Measurements from ENCODE around the gene UBAC1.
"Not testable (repeated sequence)": the region's sequence is repeated elsewhere in the genome, so short reads cannot be mapped to it uniquely, and the experiment has no call there.

Gene UBAC1

GRCh38 chr9:135914921-135915320 is 46.3 kb downstream of the UBAC1 start:
- Histone ChIP-seq H2BK5ac (ENCODE audit: low read depth, low read length, poor library complexity, severe bottlenecking) (no peak overlapping the region), H3K9ac (ENCODE audit: low read length) (no peak overlapping the region), H3K79me1 (replicated peaks; ENCODE audit: low read length, poor library complexity, severe bottlenecking) (peaks cover 31% of the 10 kb centered on the region), H3K4me2 (ENCODE audit: low read length, poor library complexity, severe bottlenecking) (no peak overlapping the region), H3K36me3 (ENCODE audit: control insufficient read depth in 1 of 2, insufficient read depth in 2 of 2, low read depth in 1 of 2, low read length in 2 of 2) (peaks cover 45 to 62% of the 10 kb centered on the region in 2 experiments), H3K4me1 (ENCODE audit: control insufficient read depth, insufficient read depth, low read depth, low read length) (no peaks in the 10 kb centered on the region), H3K4me3 (ENCODE audit: insufficient read depth in 1 of 2, low read depth in 1 of 2, low read length in 2 of 2) (peak overlapping the region in 1 of 2 experiments; percentile 7), H2BK12ac (ENCODE audit: low read length in 2 of 2) (no peak overlapping the region), H2BK15ac (ENCODE audit: low read depth, poor library complexity, severe bottlenecking) (no peak overlapping the region), H3K18ac (ENCODE audit: low read depth in 1 of 2, low read length in 2 of 2) (no peak overlapping the region), H3K14ac (ENCODE audit: low read length in 2 of 2) (no peak overlapping the region), H3K9me3 (ENCODE audit: control insufficient read depth, low read length) (peaks cover 57% of the 10 kb centered on the region), H3K27me3 (ENCODE audit: control insufficient read depth in 1 of 2, insufficient read depth in 1 of 2, low read length in 2 of 2) (no peaks in the 10 kb centered on the region), H3K27ac (ENCODE audit: low read length, poor library complexity, severe bottlenecking) (no peak overlapping the region), H2AFZ (ENCODE audit: low read depth, low read length) (no peak overlapping the region), H4K8ac (ENCODE audit: low read length) (no peak overlapping the region), H3K23ac (ENCODE audit: low read length in 2 of 2) (no peak overlapping the region), H4K91ac (ENCODE audit: low read length) (no peak overlapping the region), H3K4ac (ENCODE audit: low read depth in 1 of 2, low read length in 2 of 2) (no peak overlapping the region), H2BK120ac (ENCODE audit: low read depth, low read length) (no peak overlapping the region), H2AK5ac (ENCODE audit: low read length, severe bottlenecking) (no peak overlapping the region)
- no peak for DNase-seq
- 100% methylated on average over 1 of the region's 1 CpG for WGBS

GRCh38 chr9:135911233-135911632 is 49.9 kb downstream of the UBAC1 start:
- DNase-seq; H4K8ac ChIP-seq (ENCODE audit: low read length); H2BK5ac ChIP-seq (ENCODE audit: low read depth, low read length, poor library complexity, severe bottlenecking); H3K4ac ChIP-seq (ENCODE audit: low read depth in 1 of 2, low read length in 2 of 2); H3K23ac ChIP-seq (ENCODE audit: low read length in 2 of 2); H2BK12ac ChIP-seq (ENCODE audit: low read length in 2 of 2); H3K18ac ChIP-seq (ENCODE audit: low read depth in 1 of 2, low read length in 2 of 2); H3K4me2 ChIP-seq (ENCODE audit: low read length, poor library complexity, severe bottlenecking); H2BK120ac ChIP-seq (ENCODE audit: low read depth, low read length); H3K27me3 ChIP-seq (ENCODE audit: control insufficient read depth in 1 of 2, insufficient read depth in 1 of 2, low read length in 2 of 2); H2BK15ac ChIP-seq (ENCODE audit: low read depth, poor library complexity, severe bottlenecking); H3K9ac ChIP-seq (ENCODE audit: low read length); H2AK5ac ChIP-seq (ENCODE audit: low read length, severe bottlenecking); H3K27ac ChIP-seq (ENCODE audit: low read length, poor library complexity, severe bottlenecking); H3K14ac ChIP-seq (ENCODE audit: low read length in 2 of 2); H2AFZ ChIP-seq (ENCODE audit: low read depth, low read length); H3K4me3 ChIP-seq (ENCODE audit: insufficient read depth in 1 of 2, low read depth in 1 of 2, low read length in 2 of 2); H4K91ac ChIP-seq (ENCODE audit: low read length): not testable (repeated sequence)
- Histone ChIP-seq H3K79me1 (replicated peaks; ENCODE audit: low read length, poor library complexity, severe bottlenecking) (peaks cover 41% of the 10 kb centered on the region), H3K9me3 (ENCODE audit: control insufficient read depth, low read length) (peaks cover 40% of the 10 kb centered on the region), H3K4me1 (ENCODE audit: control insufficient read depth, insufficient read depth, low read depth, low read length) (peaks cover 11% of the 10 kb centered on the region), H3K36me3 (ENCODE audit: control insufficient read depth in 1 of 2, insufficient read depth in 2 of 2, low read depth in 1 of 2, low read length in 2 of 2) (peaks cover 43 to 70% of the 10 kb centered on the region in 2 experiments)
- 95% methylated on average over 9 of the region's 9 CpGs for WGBS

GRCh38 chr9:135910757-135911156 is 50.4 kb downstream of the UBAC1 start:
- Histone ChIP-seq H3K23ac (ENCODE audit: low read length in 2 of 2) (no peak overlapping the region), H2BK120ac (ENCODE audit: low read depth, low read length) (no peak overlapping the region), H2BK15ac (ENCODE audit: low read depth, poor library complexity, severe bottlenecking) (no peak overlapping the region), H2BK12ac (ENCODE audit: low read length in 2 of 2) (no peak overlapping the region), H3K14ac (ENCODE audit: low read length in 2 of 2) (no peak overlapping the region), H4K8ac (ENCODE audit: low read length) (no peak overlapping the region), H3K79me1 (replicated peaks; ENCODE audit: low read length, poor library complexity, severe bottlenecking) (peaks cover 41% of the 10 kb centered on the region), H3K4me3 (ENCODE audit: insufficient read depth in 1 of 2, low read depth in 1 of 2, low read length in 2 of 2) (no peak overlapping the region), H2AK5ac (ENCODE audit: low read length, severe bottlenecking) (no peak overlapping the region), H2BK5ac (ENCODE audit: low read depth, low read length, poor library complexity, severe bottlenecking) (no peak overlapping the region), H2AFZ (ENCODE audit: low read depth, low read length) (no peak overlapping the region), H3K9me3 (ENCODE audit: control insufficient read depth, low read length) (peaks cover 35% of the 10 kb centered on the region), H3K4ac (ENCODE audit: low read depth in 1 of 2, low read length in 2 of 2) (no peak overlapping the region), H3K27ac (ENCODE audit: low read length, poor library complexity, severe bottlenecking) (no peak overlapping the region), H3K9ac (ENCODE audit: low read length) (no peak overlapping the region), H3K27me3 (ENCODE audit: control insufficient read depth in 1 of 2, insufficient read depth in 1 of 2, low read length in 2 of 2) (no peaks in the 10 kb centered on the region), H3K18ac (ENCODE audit: low read depth in 1 of 2, low read length in 2 of 2) (no peak overlapping the region), H4K91ac (ENCODE audit: low read length) (no peak overlapping the region), H3K36me3 (ENCODE audit: control insufficient read depth in 1 of 2, insufficient read depth in 2 of 2, low read depth in 1 of 2, low read length in 2 of 2) (peaks cover 41 to 65% of the 10 kb centered on the region in 2 experiments), H3K4me1 (ENCODE audit: control insufficient read depth, insufficient read depth, low read depth, low read length) (peaks cover 11% of the 10 kb centered on the region), H3K4me2 (ENCODE audit: low read length, poor library complexity, severe bottlenecking) (no peak overlapping the region)
- WGBS, result 97% methylated on average over 8 of the region's 9 CpGs
- no peak for DNase-seq

GRCh38 chr9:135910216-135910615 is 51.0 kb downstream of the UBAC1 start:
- no peak overlapping the region for H3K4me2 ChIP-seq (ENCODE audit: low read length, poor library complexity, severe bottlenecking)
- H2BK120ac ChIP-seq (ENCODE audit: low read depth, low read length), result no peak overlapping the region
- no peak overlapping the region for H3K27ac ChIP-seq (ENCODE audit: low read length, poor library complexity, severe bottlenecking)
- WGBS, result no CpG with 5 or more reads among the region's 2 CpGs
- H3K14ac ChIP-seq (ENCODE audit: low read length in 2 of 2), result no peak overlapping the region
- DNase-seq, result no peak
- no peak overlapping the region for H2AK5ac ChIP-seq (ENCODE audit: low read length, severe bottlenecking)
- H2BK12ac ChIP-seq (ENCODE audit: low read length in 2 of 2), result no peak overlapping the region
- H3K4me1 ChIP-seq (ENCODE audit: control insufficient read depth, insufficient read depth, low read depth, low read length), result peaks cover 14% of the 10 kb centered on the region
- H3K36me3 ChIP-seq (ENCODE audit: control insufficient read depth in 1 of 2, insufficient read depth in 2 of 2, low read depth in 1 of 2, low read length in 2 of 2), result peaks cover 38 to 60% of the 10 kb centered on the region in 2 experiments
- peaks cover 39% of the 10 kb centered on the region for H3K79me1 ChIP-seq (replicated peaks; ENCODE audit: low read length, poor library complexity, severe bottlenecking)
- peaks cover 30% of the 10 kb centered on the region for H3K9me3 ChIP-seq (ENCODE audit: control insufficient read depth, low read length)
- no peak overlapping the region for H4K91ac ChIP-seq (ENCODE audit: low read length)
- H3K9ac ChIP-seq (ENCODE audit: low read length), result no peak overlapping the region
- no peak overlapping the region for H3K4me3 ChIP-seq (ENCODE audit: insufficient read depth in 1 of 2, low read depth in 1 of 2, low read length in 2 of 2)
- H2BK5ac ChIP-seq (ENCODE audit: low read depth, low read length, poor library complexity, severe bottlenecking), result no peak overlapping the region
- H2AFZ ChIP-seq (ENCODE audit: low read depth, low read length), result no peak overlapping the region
- no peaks in the 10 kb centered on the region for H3K27me3 ChIP-seq (ENCODE audit: control insufficient read depth in 1 of 2, insufficient read depth in 1 of 2, low read length in 2 of 2)
- no peak overlapping the region for H3K23ac ChIP-seq (ENCODE audit: low read length in 2 of 2)
- H4K8ac ChIP-seq (ENCODE audit: low read length), result no peak overlapping the region
- no peak overlapping the region for H3K4ac ChIP-seq (ENCODE audit: low read depth in 1 of 2, low read length in 2 of 2)
- H3K18ac ChIP-seq (ENCODE audit: low read depth in 1 of 2, low read length in 2 of 2), result no peak overlapping the region
- H2BK15ac ChIP-seq (ENCODE audit: low read depth, poor library complexity, severe bottlenecking), result no peak overlapping the region
